HepG2 (cell line): ENCODE data around the gene CCDC57. TPM values are rescaled to one million over a fixed set of nuclear protein-coding genes. Genes with fewer than 3 reads are reported as not detected.

ENCODE experiments used
- CHCHD3 ChIP-seq: sonication (generic); formaldehyde crosslinking; IDR thresholded peaks from 2 replicates; pipeline ENCODE4 v1.8.0; 2022; ENCODE audit warnings: mild to moderate bottlenecking, missing genetic modification reagents, moderate library complexity
- EZH2 ChIP-seq: conservative IDR thresholded peaks from 2 replicates; pipeline ENCODE4 v1.6.1; 2012; ENCODE audit warnings: mild to moderate bottlenecking, low read depth, low read length, moderate library complexity
- GABPA ChIP-seq, 2 experiments: IDR thresholded peaks; 2 replicates each; pipeline ENCODE4 v1.6.1; 2011 to 2016; ENCODE audit warnings: low read depth in 2 of 2, low read length in 1 of 2, missing biosample characterization in 1 of 2, missing genetic modification characterization in 1 of 2
- GABPB1 ChIP-seq: IDR thresholded peaks from 2 replicates; pipeline ENCODE4 v1.6.1; 2016; ENCODE audit warnings: mild to moderate bottlenecking, missing genetic modification reagents, moderate library complexity, missing compliant biosample characterization
- KDM1A ChIP-seq: IDR thresholded peaks from 2 replicates; pipeline ENCODE4 v1.6.1; 2016; ENCODE audit warnings: missing compliant biosample characterization
- MAFK ChIP-seq, 2 experiments: IDR thresholded peaks in 1 of 2; conservative IDR thresholded peaks in 1 of 2; 2 replicates each; pipeline ENCODE4 v1.6.1; 2011; ENCODE audit warnings: improper control_type of control experiment in 2 of 2, low read length in 2 of 2
- MXD4 ChIP-seq: IDR thresholded peaks from 2 replicates; pipeline ENCODE4 v1.6.1; 2016; ENCODE audit warnings: mild to moderate bottlenecking, missing biosample characterization, missing genetic modification reagents
- PAF1 ChIP-seq: IDR thresholded peaks from 2 replicates; pipeline ENCODE4 v1.6.1; 2016; ENCODE audit warnings: missing genetic modification reagents, missing compliant biosample characterization
- SETDB1 ChIP-seq: sonication (generic); formaldehyde crosslinking; IDR thresholded peaks from 2 replicates; pipeline ENCODE4 v1.5.1; 2020; ENCODE audit warnings: missing genetic modification reagents, mild to moderate bottlenecking, borderline replicate concordance
- SIX1 ChIP-seq: sonication (generic); formaldehyde crosslinking; IDR thresholded peaks from 2 replicates; pipeline ENCODE4 v1.4.0; 2020; ENCODE audit warnings: missing genetic modification reagents, borderline replicate concordance
- SNAI1 ChIP-seq: sonication (generic); formaldehyde crosslinking; IDR thresholded peaks from 2 replicates; pipeline ENCODE4 v1.5.0; 2020; ENCODE audit warnings: mild to moderate bottlenecking, missing genetic modification reagents, borderline replicate concordance
- SYNCRIP ChIP-seq: fragments of 200-400 bp; formaldehyde crosslinking; IDR thresholded peaks from 2 replicates; pipeline ENCODE4 v1.6.1; 2018; ENCODE audit warnings: mild to moderate bottlenecking, low read depth, low read length; ENCODE audit not compliant: insufficient read depth
- TCF7L2 ChIP-seq: IDR thresholded peaks from 2 replicates; pipeline ENCODE4 v1.6.1; 2011; ENCODE audit warnings: mild to moderate bottlenecking, low read depth, low read length, moderate library complexity
- THAP7 ChIP-seq: sonication (generic); formaldehyde crosslinking; IDR thresholded peaks from 2 replicates; pipeline ENCODE4 v1.8.1; 2023; ENCODE audit warnings: mild to moderate bottlenecking, missing genetic modification reagents
- YEATS4 ChIP-seq: sonication (generic); formaldehyde crosslinking; IDR thresholded peaks from 2 replicates; pipeline ENCODE4 v1.4.0; 2020; ENCODE audit warnings: missing genetic modification reagents, borderline replicate concordance
- ZBTB44 ChIP-seq: sonication (generic); formaldehyde crosslinking; IDR thresholded peaks from 2 replicates; pipeline ENCODE4 v1.4.0; 2020; ENCODE audit warnings: missing genetic modification reagents
- ZBTB46 ChIP-seq: sonication (generic); formaldehyde crosslinking; IDR thresholded peaks from 2 replicates; pipeline ENCODE4 v1.4.0; 2020; ENCODE audit warnings: mild to moderate bottlenecking, missing genetic modification reagents, borderline replicate concordance
- ZFP90 ChIP-seq: sonication (generic); formaldehyde crosslinking; IDR thresholded peaks from 2 replicates; pipeline ENCODE4 v1.8.0; 2022; ENCODE audit warnings: missing genetic modification reagents, mild to moderate bottlenecking, inconsistent platforms, borderline replicate concordance
- ZNF383 ChIP-seq: sonication (generic); formaldehyde crosslinking; IDR thresholded peaks from 2 replicates; pipeline ENCODE4 v1.4.0; 2020; ENCODE audit warnings: missing genetic modification reagents, mild to moderate bottlenecking, borderline replicate concordance
- ZNF510 ChIP-seq: sonication (generic); formaldehyde crosslinking; IDR thresholded peaks from 2 replicates; pipeline ENCODE4 v1.4.0; 2020; ENCODE audit warnings: low read depth, mild to moderate bottlenecking, missing genetic modification reagents
- ZNF7 ChIP-seq: IDR thresholded peaks from 2 replicates; pipeline ENCODE4 v1.6.1; 2016; ENCODE audit warnings: missing biosample characterization, missing genetic modification reagents
- ZNF839 ChIP-seq: sonication (generic); formaldehyde crosslinking; IDR thresholded peaks from 2 replicates; pipeline ENCODE4 v1.4.0; 2020; ENCODE audit warnings: missing genetic modification reagents, mild to moderate bottlenecking, borderline replicate concordance
- ZNF850 ChIP-seq: sonication (generic); formaldehyde crosslinking; conservative IDR thresholded peaks from 2 replicates; pipeline ENCODE4 v1.9.0; 2021; ENCODE audit warnings: mild to moderate bottlenecking, missing genetic modification reagents
- ZNF878 ChIP-seq: sonication (generic); formaldehyde crosslinking; IDR thresholded peaks from 2 replicates; pipeline ENCODE4 v1.8.1; 2023; ENCODE audit warnings: mild to moderate bottlenecking, missing genetic modification reagents, moderate library complexity
- ZNF883 ChIP-seq: sonication (generic); formaldehyde crosslinking; IDR thresholded peaks from 2 replicates; pipeline ENCODE4 v1.5.1; 2020; ENCODE audit warnings: mild to moderate bottlenecking, missing genetic modification reagents; ENCODE audit errors: not compliant biosample characterization
- polyA plus RNA-seq, 8 experiments: library from polyadenylated mRNA; depleted of rRNA in 3 of 8; stranded (reverse) in 7 of 8; unstranded in 1 of 8; fragments of >200 nt; fragmentation: Illumina TruSeq in 4 of 8; extraction: Trizol in 4 of 8; gene quantifications; 2 replicates each; pipeline versions ENCODE4 v1.2.1 to v1.2.3, GENCODE V29; 2011 to 2016; ENCODE audit warnings: low read depth in 4 of 8, missing spikeins in 1 of 8, mixed read lengths in 1 of 8; ENCODE audit not compliant: insufficient read depth in 1 of 8
- total RNA-seq, 5 experiments: library from RNA; depleted of rRNA; stranded (reverse); fragments of >200 nt; fragmentation: Illumina TruSeq; extraction: Trizol; gene quantifications; 2 replicates each; pipeline ENCODE4 v1.2.3, GENCODE V29; 2016; ENCODE audit warnings: low read depth in 1 of 5

Gene CCDC57
- total and polyA plus RNA-seq, 2 of the 13 experiments (the other 11 are each of a cell fraction or from before 2014, with no cell fraction given): 59.3 to 59.9 TPM

GRCh38 chr17:82230609-82231311, 18.1 kb upstream of the CCDC57 start (continued):
- TF ChIP-seq ZBTB46 (CRISPR knock-in tag) (peak; percentile 42; the same call in 1 of the 2 replicates), THAP7 (peak; percentile 95), GABPB1 (CRISPR knock-in tag) (peak; percentile 77), MXD4 (peak; percentile 77), MAFK (conservative IDR thresholded peaks at IDR 0.05 in 1 of 2, IDR thresholded peaks at IDR 0.05 in 1 of 2; ENCODE audit: low read length in 2 of 2) (peak in 1 of 2 experiments; percentile 53; a peak in 2 of 4 replicates), ZFP90 (CRISPR knock-in tag) (peak; percentile 92), ZNF510 (CRISPR knock-in tag) (peak; percentile 98; the same call in 1 of the 2 replicates), PAF1 (CRISPR knock-in tag) (peak; percentile 77), TCF7L2 (no peak), SYNCRIP (no peak), ZBTB44 (CRISPR knock-in tag) (no peak), ZNF883 (CRISPR knock-in tag) (peak; percentile 91), ZNF878 (peak; percentile 98), SIX1 (no peak), ZNF850 (CRISPR knock-in tag) (peak; percentile 32; the same call in 1 of the 2 replicates), ZNF7 (no peak), SETDB1 (0 out of 2 replicates have a peak, but pooled peaks have one; percentile 36), YEATS4 (peak; percentile 94), GABPA (IDR thresholded peaks at IDR 0.05; ENCODE audit: low read depth, low read length) (no peak), GABPA (CRISPR knock-in tag; IDR thresholded peaks at IDR 0.05; ENCODE audit: low read depth) (no peak), CHCHD3 (peak; percentile 98), EZH2 (no peak), ZNF383 (CRISPR knock-in tag) (0 out of 2 replicates have a peak, but pooled peaks have one; percentile 58), SNAI1 (CRISPR knock-in tag) (peak; percentile 94), ZNF839 (no peak), KDM1A (peak; percentile 28; the same call in 1 of the 2 replicates)
